GM23338 (cell line): Measurements from ENCODE around the gene CHD5.

ENCODE experiments used
- CTCF ChIP-seq, 2 experiments: fragments of 200-600 bp in 1 of 2; sonication (generic) in 1 of 2; conservative IDR thresholded peaks; 2 replicates each; pipeline versions ENCODE4 v1.5.1 to v1.6.1; 2016 to 2017; ENCODE audit warnings: antibody characterized with exemption in 2 of 2, low read depth in 2 of 2, mild to moderate bottlenecking in 2 of 2, moderate library complexity in 1 of 2
- EZH2 ChIP-seq: fragments of 200-600 bp; sonication (generic); IDR thresholded peaks from one replicate; pipeline ENCODE4 v1.8.0; 2017; ENCODE audit warnings: antibody characterized with exemption, mild to moderate bottlenecking, low read depth; ENCODE audit not compliant: unreplicated experiment
- EZH2phosphoT487 ChIP-seq: fragments of 200-600 bp; sonication (generic); IDR thresholded peaks from one replicate; pipeline ENCODE4 v1.8.1; 2018; ENCODE audit warnings: antibody characterized with exemption; ENCODE audit not compliant: unreplicated experiment
- REST ChIP-seq: IDR thresholded peaks from one replicate; pipeline ENCODE4 v1.6.1; 2018; ENCODE audit warnings: antibody characterized with exemption; ENCODE audit not compliant: unreplicated experiment
- STAT1 ChIP-seq: IDR thresholded peaks from one replicate; pipeline ENCODE4 v1.6.1; 2016; ENCODE audit warnings: antibody characterized with exemption; ENCODE audit not compliant: unreplicated experiment

GRCh38 chr1:6105218-6105679 lies 74.9 kb downstream of the CHD5 start:
- TF ChIP-seq CTCF (conservative IDR thresholded peaks at IDR 0.05; ENCODE audit: low read depth in 2 of 2), result peak in 1 of 2 experiments; percentile 54; a peak in 3 of 4 replicates
- no peak for TF ChIP-seq REST
- no peak for TF ChIP-seq EZH2
- no peak for TF ChIP-seq STAT1
- no peak for TF ChIP-seq EZH2phosphoT487
